Anterior cingulate cortex (tissue), 58 donors: Measurements from ENCODE around the gene HDAC10.
A peak's percentile ranks its signal among the peaks of the same experiment; 100 is the strongest.

ENCODE experiments used
- DNase-seq, 58 donors: peaks; one replicate each; lab custom pipeline; 2025; lab: John Stamatoyannopoulos, UW

Gene HDAC10

DNA sequence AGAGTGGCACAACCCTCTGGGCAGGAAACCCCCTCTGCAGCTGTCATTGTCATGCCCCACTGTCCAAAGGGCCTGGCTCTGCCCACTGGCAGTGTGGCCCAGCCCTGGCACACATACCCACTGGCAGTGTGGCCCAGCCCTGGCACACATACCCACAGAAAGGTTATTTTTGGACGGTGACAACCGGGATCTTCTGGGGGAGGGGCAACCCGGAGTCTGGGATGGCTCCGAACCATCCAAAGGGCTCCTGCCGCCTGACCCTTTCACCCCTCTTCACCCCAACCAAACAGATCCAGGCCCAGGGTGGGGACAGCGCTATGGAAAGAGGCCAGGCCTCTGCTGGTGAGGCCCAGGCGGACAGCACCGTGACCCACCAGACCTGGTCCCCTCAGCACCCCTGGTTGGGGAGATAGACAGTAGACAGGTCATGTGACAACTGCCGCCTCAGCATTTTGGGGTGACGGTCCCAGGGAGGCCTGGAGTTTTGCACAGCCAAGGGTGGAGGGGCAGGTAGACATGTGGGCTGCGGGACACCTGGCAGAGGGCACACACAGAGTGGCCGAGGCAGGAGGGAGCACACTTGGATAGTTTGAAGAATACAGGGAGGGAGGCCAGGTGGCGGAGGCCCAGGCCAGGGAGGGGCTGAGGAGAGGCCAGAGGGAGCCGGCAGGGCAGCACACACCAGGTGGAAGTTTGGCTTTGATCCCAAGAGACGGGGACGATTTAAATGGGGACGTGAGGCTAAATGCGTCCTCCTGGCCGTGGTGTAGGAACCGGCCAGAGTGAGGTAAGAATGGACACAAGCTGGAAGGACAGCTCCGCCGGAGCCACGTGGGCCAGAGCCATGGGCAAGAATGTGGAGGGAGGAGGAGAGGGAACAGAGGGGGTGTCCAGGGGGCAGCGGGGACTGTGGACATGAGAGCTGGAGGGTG, 7.6 kb upstream of the HDAC10 start:
- peak in 2 of 58 donors; percentile 12 to 41 for DNase-seq

- DNase-seq = no peak
Observed at GRCh38 chr22:50257451-50258360, 6.6 kb upstream of the HDAC10 start.

GRCh38 chr22:50257041-50257440, 6.0 kb upstream of the HDAC10 start:
- DNase-seq = no peak

- no peak for DNase-seq
Observed at GRCh38 chr22:50256258-50256862, 5.3 kb upstream of the HDAC10 start.

- no peak for DNase-seq
Observed at GRCh38 chr22:50255607-50256006, 4.5 kb upstream of the HDAC10 start.

GRCh38 chr22:50255099-50255498, 4.0 kb upstream of the HDAC10 start:
- DNase-seq = no peak

DNA sequence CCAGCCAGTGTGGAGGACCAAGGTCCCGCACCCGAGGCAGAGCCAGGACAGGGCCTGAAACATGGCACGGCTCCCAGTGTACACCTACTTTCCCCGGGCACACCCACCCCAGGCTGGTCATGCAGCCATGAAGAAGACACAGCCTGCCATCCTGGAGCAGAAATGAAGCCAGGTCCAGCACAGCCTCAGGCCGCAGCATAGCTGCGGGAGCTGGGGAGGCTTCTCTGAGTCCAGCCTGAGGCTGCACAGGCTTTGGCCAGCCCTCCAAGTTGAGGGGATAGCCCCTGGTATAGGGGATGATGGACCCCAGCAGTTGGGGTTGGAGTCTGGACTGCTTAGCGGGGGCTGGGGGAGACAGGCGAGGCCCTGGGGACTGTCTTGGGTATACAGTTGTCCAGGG, 2.9 kb upstream of the HDAC10 start:
- DNase-seq = no peak

GRCh38 chr22:50253046-50253915, 2.2 kb upstream of the HDAC10 start:
- DNase-seq = no peak

DNA sequence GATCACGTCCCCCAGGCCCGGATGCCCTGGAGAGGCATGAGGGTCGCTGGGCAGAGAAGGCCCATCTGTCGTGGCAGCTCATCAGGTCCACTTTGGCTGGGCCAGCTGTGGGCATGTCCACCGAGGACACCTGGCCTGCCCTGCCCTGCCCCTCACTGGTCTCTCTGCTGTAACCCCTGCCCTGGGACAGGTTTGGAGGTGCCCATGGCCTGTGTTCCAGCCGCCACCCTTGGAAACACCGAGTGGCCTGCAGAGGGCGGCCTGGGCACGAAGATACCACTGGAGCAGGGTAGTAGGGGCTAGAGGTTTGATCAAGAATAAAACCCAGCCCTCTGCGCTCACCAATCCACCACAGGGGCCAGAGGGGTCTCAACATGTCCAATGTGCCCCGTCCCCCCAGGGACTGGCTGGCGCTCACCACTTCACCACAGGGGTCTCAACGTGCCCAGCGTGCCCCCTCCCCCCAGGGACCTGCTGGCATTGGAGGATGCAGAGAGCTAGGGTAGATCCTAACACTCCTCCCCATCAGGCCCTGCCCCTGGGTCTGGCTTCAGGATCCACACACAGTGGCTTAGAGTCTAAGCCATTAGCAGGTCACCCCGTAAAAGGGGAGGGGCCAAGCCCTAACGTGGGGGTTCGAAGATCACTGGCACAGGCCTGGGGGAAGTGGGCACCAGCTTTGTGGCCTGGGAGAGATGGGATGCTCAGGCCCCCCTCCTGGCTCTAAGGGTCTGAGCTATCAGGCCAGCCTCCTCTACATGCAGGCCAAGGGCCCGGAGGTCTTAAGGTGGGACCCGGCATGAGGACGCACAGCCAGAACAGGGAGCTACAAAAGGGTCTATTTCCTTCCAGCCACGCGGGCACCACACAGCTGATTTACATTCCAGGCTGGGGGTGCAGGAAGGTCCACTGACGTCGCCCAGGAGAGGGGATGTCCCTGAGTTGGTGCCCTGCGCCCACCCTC, 1.3 kb upstream of the HDAC10 start:
- peak in 23 of 58 donors; percentile 16 to 60 (median 41) for DNase-seq

DNA sequence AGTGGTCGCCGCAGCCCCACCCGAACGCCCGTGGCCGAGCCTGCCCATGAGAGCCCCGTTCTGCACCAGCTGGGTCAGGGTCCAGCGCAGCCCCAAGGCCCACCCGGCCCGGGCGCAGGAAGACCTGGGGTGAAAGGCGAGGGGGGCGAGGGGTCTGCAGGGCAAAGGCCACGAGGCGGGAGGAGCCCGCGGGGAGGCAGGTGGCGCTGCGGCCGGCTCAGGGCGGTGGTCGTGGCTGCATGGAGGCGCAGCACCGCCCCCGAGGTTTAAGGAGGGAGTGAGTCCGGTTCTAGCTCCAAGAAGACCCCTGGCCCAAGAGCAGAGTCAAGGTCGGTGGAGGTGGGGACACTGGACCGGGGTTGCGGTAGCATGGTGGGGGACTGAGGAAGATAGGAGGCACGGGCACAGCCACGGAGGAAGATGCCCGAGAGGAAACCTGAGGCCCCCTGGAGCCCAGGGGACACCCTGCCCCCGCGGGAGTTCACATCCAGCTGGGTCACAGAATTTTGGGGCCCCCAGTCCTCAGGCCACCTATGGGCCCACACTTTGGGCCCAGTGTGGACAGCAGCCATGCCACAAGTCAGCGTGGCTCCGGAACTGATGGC, 514 bp upstream of the HDAC10 start:
- no peak for DNase-seq

DNA sequence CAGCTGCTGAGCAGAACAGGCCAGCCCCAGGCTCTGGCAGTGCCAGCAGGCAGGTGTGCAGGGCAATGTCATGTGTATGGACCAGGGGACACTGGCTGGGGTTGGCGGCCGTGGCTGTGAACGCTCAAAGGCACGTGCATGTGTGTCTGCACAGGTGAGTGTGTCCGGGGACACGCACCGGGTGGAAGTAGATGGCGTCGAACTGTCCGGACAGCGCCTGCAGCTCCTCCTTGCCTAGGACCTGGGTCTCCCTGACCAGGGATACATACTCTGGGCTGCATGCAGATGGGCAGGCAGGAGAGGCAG, 863 bp downstream of the HDAC10 start:
- no peak for DNase-seq

- no peak for DNase-seq
Observed at GRCh38 chr22:50249341-50250248, 1.5 kb downstream of the HDAC10 start.

GRCh38 chr22:50248196-50249081, 2.6 kb downstream of the HDAC10 start:
- DNase-seq = no peak

GRCh38 chr22:50247748-50248147, 3.3 kb downstream of the HDAC10 start:
- DNase-seq = peak in 16 of 58 donors; percentile 13 to 70 (median 46)

DNA sequence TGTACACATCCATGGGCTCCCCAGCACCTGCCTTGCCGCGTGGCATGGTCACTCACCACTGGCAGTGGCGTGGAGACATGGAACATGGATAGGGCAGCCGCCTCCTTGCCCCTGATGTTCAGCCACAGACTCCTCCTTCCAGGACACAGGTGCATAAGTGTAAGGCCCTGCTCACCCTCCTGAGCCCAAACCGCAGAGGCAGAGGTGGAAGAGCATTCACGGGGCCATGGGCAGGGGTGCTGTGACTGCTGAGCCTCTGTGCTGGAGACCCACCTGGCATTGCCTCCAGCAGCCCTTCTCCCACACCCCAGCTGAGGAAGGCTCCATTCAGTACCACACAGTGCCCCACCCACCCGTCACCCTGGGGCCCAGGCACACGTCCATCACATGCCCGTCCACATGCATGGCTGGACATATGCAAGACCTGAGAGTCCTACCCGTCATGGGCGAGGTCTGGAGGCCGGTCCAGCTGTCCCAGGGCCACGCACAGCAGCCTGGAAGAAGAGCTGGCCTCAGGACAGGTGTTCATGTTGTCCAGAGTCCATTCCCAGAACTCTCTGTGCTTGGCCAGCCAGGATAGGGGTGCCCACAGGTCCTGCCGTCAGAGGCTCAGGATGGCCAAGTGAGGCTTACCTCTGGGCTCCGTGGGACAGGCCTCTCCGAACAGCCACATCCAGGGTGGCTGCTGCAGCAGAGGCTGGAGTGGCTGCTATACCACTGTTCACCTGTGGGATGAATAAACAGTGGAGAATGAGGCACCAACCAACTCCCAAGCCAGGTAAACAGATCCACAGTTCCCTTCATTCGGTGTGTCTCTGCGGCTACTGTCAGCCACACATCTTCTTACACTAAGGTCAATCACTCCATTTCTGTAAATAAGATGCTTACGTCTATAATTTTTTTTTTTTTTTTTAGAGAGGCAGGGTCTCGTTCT, 4.6 kb downstream of the HDAC10 start:
- DNase-seq = no peak
